Stimulated activated CD4-positive, alpha-beta T cell treated with anti-CD3 and anti-CD28 coated beads, Interleukin-15, amount 100 ng/mL, for 1 hour (primary cell): ENCODE data around the gene MYO18B.

Experiments used
- DNase-seq, 2 donors: peaks; one replicate each; pipeline ENCODE4 v3.0.0-alpha.2; 2020; ENCODE audit warnings: low read depth in 1 of 2, low spot score in 1 of 2

The MYO18B gene

DNA sequence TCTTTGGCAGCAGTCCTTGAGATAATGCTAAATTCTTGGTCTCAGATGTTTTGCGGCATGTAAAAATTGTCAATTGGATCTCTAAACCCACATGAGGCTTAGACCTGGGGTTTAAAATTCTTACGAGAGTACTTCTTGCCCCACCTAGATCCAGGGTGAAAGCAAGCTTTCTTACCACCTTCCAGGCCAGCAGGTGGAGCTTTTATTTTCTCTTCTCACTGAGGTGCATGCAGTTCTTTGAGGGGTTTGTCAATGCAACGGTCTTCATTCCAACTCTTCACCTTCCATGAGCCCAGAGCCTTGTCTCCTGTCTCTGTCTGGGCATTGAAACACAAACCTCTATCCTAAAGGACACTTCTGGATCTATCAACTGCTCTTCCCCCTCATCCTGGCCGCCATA is 154.1 kb downstream of the MYO18B start:
- no peak for DNase-seq

DNA sequence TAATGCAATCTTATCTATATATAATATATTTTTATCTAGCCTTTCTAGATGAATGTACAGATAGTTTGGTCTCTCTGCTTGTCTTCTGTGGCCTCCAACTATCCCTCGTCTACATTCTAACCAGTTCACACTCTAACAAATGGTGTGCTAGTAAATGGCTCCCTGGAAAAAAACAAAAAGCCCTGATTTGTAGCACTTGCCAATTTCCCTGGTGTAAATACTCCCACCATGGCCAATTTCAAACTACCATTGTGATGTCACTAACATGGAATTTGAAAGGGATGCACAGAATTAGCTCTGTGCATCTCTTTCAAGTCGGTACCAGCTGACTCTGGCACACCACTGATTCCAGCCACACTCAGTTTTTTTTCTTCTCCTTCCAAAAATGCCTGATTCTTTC is 154.6 kb downstream of the MYO18B start:
- DNase-seq: no peak

DNA sequence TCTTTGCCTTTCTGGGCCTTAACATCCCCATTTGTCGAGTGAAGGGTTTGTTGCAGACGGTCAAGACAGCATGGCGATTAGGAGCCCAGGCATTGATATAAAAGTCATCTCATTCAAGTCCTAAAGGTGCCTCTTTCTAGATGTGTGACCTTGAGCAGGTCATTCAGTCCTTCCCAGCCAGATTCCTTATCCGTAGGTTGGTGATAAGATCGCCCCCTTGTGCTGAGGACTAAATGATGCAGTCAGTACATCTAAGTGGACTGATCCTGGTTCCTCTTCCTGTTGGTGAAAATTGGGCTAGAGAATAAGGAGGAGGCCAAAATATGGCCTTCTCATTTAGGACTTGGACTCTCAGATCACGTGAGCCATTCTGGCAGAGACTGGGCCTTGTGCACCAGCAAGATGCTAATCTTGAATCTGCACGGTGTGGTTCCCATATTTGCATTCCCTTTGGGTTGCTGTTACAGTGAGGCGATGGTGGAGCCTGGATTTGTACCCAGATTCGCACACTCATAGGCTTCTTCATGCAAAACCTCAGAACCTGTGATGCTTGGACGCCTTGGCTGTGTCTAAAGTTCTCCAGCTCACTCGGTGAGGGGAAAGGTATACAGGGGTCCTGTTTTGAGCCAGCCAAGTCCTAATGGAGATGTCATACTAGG is 156.8 kb downstream of the MYO18B start:
- DNase-seq: no peak

DNA sequence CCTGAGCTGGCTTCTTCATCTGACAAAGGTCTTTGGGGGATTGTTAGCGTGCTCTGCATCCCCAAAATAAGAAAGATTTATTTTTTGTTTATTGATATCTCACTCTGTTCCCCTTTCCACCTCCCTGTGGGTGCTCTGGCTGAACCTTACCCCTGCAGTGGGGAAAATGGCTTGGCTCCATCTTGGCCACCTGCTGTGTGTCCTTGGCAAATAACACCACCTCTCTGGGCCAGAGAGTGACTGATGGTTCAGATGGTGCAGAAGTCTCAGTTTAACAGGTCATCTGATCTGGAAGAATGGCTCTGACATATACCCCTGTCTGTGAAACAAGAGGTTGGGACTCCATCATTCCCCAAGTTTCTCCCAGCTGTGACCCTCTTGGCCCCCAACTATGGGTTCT is 157.6 kb downstream of the MYO18B start:
- no peak for DNase-seq

DNA sequence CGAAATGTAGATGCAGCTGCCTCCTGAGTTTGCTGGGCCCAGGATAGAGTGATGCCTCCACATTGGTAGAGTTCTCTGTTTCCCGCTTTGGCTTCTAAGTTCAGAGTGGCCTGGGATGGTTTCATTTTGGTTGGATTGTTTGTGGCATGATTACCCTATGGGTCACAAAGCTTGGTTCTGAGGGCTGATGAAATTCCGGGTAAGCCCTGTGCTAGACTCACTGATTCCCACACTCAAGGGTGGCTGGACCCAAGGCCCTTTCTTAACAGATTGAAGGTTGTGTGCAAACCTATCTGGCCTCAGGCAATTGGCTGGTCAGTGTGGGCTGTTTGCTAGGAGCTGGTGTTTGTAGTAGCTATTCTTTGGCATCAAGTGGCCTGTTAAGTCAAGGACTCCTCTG is 158.4 kb downstream of the MYO18B start:
- no peak for DNase-seq

DNA sequence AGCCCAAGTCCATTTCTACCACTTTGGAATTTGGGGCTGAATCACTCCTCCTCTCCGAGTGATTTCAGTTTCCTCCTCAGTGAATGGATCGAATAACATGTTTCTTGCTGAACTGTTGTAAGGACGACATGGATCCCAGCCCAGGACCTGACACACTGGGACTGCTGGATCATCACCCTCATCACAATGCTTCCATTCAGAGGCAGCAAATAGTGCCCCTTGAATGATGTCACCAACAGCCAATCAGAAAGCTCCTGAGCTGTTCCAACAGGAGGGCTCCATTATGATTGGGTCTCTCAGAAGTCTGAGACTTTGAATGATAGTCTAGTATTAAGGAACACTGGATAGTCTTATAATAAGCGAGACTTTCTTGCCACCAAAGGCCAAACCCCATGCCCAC is 158.9 kb downstream of the MYO18B start:
- DNase-seq: no peak

DNA sequence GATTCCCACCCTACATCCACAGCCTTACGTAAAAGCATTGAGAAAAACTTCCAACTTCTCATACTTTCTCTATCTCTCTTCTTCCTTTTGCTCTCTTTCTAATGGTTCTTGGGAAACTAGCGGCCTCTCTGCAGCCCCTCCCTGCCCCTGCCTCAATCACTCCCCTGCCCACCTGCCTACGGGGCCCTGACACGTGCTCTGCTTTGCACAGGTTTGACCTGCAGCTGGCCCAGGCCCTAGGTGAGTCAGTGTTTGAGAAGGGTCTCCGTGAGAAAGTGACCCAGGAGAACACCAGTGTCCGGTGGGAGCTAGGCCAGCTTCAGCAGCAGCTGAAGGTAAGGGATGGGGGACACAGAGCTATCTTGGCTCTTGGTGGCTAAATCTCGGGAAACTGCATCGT is 160.4 kb downstream of the MYO18B start:
- DNase-seq: no peak

DNA sequence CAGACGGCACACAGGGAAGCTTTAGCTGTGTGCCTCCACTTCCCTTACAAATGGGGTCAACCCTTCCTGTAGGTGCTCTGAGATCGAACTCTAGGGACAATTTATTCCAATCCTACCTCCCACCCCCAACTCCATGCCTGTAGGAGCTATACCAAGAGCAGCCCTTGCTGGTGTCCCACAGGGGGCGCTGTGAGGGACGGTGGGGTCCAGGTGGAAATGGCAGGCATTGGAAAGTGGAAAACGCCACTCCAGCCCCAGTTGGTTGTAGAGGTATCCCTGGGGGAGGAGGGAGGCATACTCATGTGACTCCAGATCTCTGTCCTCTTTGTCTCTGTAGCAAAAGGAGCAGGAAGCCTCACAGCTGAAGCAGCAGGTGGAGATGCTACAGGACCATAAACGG is 161.3 kb downstream of the MYO18B start:
- no peak for DNase-seq

DNA sequence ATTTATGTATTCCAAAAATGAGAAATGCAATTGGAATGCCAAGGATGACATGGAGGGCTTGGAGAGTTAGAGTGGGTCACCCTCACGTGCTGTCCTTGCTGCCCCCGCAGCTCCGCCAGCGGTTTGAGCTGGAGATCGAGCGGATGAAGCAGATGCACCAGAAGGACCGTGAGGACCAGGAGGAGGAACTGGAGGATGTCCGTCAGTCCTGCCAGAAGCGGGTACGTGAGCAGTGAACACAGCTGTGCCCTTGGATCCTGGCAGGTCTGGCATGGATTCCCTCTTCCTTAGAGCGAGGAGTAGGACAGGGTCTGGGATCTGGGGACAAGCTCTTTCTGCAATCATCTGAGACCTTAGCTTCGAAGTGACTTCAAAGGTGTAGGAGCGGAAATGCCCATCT is 166.2 kb downstream of the MYO18B start:
- DNase-seq: no peak

DNA sequence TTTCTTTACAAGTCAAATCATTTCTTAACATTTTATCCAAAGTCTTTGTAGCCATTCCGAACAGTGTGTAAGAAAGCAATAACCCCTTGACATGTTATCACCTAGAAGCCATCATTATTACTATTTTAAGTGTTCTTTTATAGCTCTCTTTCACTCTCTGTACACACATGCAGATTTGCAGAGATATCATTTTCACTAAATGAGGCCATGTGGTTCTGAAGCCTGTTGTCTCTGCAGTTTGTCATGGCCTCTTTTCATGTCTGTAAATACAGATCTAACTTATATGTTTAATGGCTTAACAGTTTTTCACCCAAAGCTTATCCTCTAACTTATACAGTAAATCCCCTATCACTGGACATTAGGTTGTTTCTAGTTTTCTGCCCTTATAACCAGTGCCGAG is 166.8 kb downstream of the MYO18B start:
- DNase-seq: no peak

DNA sequence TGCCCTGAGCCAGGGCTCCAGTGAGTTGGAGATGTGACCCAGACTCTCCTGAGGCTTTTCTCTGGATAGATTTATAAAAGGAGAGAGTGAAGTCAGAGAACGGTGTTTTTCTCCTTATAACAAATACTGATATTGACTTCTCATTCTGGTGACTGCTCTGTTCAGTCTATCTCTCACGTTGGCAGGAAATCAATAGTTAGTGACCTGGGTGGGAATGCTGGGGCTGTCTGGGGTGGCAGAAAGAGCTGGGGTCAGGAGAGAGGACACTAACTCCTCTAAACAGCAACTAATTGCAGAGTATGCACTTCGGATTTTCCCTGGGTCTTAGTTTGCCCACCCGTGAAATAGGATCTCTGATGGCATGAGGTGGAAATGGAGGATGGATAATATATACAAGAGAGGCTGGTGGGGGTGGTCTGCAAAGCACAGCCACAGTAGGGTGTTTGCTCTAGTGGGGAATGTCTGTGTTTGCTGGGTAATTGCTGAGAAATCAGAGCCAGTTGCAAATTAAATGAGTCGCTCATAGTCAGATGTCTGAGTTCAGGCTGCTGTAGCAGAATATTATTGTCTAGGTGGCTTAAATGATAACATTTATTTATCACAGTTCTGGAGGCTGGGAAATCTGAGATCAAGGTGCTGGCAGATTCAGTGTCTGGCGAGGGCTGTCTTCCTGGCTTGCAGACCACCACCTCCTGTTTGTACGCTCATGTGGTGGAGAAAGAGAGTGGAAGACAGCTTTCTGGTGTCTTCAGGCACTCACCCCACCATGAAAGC is 167.8 kb downstream of the MYO18B start:
- no peak for DNase-seq

DNA sequence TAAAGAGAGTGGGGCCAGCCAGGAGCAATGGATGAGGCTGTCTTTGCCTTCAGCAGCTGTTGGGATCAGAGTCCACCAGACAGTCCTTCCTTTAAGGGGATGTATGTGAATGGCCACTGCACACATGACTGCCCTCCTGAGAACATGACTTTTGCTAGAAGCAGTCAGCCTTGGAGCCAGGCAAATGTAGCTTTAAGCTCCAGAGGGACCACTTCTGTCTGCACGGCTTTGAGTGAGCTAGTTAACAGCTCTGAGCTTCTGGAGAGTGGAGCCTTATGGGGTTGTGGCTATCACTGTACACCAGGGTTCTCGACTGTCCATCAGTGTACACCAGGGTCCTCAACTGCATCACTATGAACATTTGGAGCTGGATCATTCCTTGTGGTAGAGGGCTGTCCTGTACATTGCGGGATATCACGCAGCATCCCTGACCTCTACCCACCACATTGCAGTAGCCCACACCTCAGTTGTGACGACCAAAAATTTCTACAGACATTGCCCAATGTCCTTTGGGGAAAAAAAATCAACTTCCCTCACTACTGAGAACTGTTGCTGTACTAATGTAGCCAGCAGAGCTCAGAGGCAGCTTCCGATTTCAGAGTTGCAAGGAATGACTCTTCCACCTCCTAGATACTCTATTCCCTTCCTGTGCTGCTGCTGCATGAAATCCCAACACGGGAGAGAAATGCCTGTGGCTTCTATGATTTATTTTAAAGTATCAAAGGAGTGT is 169.4 kb downstream of the MYO18B start:
- DNase-seq: no peak

DNA sequence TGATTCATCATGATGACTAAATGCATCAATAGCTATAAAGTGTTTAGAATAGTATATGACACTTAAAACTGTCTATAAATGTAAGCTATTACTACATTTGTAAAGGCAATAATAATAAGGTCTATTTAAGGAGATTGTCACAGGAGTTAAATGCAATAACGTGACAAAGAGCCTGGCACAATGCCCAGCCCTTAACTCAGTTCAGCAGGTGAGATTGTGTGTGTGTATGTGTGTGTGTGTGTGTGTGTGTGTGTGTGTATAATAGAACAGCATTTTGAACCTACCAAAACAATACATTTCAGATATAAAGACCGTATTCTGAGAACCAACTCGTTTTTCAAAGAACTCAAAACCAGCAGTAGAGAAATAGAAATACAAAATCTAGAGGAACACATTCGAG is 177.5 kb downstream of the MYO18B start:
- no peak for DNase-seq

DNA sequence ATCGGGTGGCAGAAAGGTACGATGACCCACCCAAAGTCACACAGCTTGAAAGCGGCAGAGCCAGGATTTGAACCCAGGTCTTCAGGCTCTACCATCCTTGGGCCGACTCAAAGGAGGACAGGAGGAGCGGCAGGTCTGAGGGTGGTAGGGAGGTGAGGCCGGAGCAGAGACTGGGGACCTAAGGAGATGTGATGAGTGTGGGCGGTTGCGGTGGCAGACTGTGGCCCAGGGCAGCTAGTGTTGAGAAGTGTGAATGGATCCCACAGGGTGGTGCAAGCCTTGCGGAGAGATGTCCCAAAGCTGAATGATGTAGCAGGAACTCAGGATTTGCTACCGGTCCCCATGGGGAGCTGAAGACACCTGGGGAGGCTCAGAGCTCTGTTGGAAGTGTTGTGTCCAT is 180.2 kb downstream of the MYO18B start:
- DNase-seq: no peak

DNA sequence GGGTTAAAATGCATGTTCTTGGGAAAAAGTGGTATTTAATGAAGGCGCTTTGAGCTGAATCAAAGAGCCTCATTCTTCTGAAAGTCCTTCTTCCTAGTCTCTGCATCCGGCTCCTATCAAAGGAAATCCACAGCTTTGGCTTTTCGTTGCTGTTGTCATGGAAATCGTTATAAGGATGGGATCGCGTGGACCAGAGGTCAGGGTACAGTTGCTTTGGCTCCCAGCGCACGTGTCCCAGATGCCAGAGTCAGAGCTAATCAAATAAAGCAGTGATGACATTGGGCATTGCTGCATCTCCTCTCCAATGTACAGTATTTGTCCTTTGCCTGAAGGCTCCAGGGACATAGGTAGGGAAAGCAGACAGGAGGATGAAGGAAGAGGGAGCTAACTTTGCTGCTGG is 181.9 kb downstream of the MYO18B start:
- no peak for DNase-seq

DNA sequence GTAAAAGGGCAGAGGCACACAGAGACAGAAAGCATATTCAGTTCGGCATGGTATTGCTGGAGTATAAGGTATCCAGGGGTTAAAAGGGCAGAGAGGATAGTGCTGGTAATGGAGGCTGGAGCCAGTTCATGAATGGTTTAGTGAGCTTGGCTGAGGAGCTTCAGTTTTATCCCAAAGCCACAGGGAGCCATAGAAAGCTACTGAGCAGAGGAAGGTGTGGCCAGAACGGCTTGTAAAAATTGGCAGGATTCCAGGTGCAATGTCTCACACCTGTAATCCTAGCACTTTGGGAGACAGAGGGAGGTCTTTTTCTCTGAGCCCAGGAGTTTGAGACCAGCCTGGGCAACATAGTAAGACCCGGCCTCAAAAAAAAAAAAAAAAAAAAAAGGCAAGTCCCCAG is 186.1 kb downstream of the MYO18B start:
- no peak for DNase-seq

DNA sequence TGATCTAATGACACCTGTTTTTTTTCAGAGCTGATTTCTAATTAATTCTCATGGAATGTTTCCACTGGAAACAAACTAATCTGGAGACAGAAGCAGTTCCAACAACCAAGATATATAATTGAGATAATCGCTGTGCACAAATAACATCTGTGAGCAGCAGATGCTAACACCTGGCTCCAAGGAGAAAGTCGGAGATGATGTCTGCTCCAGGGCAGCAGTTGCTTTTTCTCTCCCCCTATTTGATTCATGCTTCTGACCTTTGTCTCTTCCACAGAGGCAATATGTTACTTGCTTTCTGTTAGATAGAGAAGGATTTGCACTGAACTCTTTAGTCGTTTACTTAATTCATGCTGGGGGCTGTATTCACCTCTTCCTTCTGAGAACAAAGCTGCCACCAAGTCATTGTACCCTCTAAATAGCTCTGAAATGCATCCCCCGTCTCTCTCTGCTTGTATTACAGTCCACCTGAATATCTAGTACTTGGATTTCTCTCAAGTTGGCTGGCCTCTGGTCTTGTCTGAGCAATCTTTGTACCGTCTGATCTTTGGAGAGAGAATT is 187.4 kb downstream of the MYO18B start:
- DNase-seq: no peak

DNA sequence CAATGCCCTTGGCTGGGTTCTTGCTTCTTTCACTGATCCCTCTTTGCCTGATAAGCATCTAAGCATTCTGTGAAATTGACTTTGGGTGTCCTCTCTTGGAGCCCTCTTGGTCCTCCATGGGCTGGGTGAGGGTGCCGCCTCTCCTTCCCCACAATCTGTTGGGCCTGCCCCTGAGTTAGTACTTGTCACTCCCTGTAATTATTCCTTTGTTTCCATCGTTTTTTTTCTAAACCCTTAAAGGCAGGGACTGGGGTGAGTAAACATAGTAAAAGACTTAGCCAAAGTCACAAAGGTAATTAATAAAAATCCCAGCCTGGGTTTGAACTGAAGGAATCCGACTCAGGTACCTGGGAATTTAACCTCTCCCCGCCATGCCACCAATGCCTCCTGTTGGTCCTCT is 188.1 kb downstream of the MYO18B start:
- no peak for DNase-seq

DNA sequence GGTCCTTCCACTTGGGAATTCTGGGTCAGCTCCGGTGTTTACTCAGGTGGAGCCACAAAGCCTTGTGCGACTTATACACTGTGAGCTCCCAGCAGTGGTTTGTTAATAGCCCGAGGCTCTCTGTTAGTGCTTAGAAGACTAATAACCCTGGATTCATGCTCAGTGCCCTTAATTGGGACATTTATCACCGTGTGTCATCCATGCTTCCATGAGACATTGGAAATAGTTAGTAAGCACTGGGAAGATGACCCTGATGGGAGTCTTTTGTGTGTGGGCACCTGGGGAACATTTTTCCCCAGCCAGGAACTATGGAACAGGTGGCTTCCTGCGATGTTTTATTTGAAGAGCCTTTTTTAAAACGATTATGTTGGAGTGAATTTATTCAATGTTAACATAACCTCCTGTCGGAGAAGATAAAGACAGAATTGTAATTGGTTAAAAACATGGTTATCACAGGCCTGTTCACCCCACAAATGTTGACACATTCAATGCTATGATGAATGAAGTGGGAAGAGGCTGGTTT is 188.9 kb downstream of the MYO18B start:
- DNase-seq: no peak

DNA sequence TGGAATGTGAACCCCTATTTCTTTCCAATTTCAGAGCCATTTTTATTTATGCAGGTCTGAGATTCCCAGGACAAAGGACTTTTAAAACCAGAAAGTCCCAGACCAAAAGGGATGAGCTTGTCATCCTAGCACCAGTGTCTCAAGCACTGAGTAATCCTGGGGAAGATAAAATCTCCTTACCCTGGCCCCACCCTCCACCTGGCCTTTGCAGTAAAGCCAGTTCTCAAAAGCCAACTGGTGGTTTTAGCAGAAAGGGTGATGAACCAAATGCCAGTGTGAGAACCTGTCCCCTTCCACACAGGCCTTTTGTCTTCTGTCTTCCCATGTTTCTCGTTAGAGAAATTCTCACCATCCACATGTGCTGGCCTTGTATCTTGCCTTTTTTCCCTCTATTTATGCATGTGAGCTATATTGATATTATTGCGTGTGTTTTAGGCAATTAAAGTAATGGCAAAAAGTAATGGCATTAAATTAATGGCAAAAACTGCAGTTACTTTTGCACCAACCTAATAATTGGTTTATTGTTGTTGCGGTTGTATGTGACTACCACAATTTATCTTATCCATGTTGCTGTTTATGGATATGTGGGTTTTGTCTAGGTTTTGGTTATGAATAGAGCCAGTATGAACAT is 191.3 kb downstream of the MYO18B start:
- no peak for DNase-seq
